ENCODE data around the gene PPP1R3F. TPM values are rescaled to one million over a fixed set of nuclear protein-coding genes. Genes with fewer than 3 reads are reported as not detected.

The PPP1R3F gene
- total RNA-seq, 5 donors from 2014 or later (not counting 1 experiment from before 2014, with no cell fraction given) = 11.7 to 20.8 (median 17.5) TPM

- ChIA-PET POLR2A (no interaction called here), CTCF (no interaction called here)
- H3K9me3 ChIP-seq = no peaks in the 10 kb centered on the region
- H3K4me1 ChIP-seq (ENCODE audit: control insufficient read depth in 1 of 2, extremely low read depth in 1 of 2, insufficient read depth in 2 of 2, low read length in 2 of 2) = peaks cover 0 to 22% of the 10 kb centered on the region in 2 experiments
- DNase-seq (no peak), ATAC-seq (replicated peaks in 1 of 4) (no peak)
- peaks cover 1 to 18% of the 10 kb centered on the region in 2 donors for H3K27me3 Mint-ChIP-seq
- no peak overlapping the region for H3K27ac ChIP-seq (ENCODE audit: low read length)
- 82% methylated on average over 4 of the region's 17 CpGs for WGBS (ENCODE audit: insufficient coverage)
- peaks cover 10 to 18% (median 11%) of the 10 kb centered on the region in 3 donors for H3K4me1 Mint-ChIP-seq
- H3K4me3 ChIP-seq (ENCODE audit: control insufficient read depth in 1 of 2, extremely low read depth in 1 of 2, low read length in 1 of 2) = no peak overlapping the region
- H3K36me3 ChIP-seq (ENCODE audit: control insufficient read depth in 2 of 2, extremely low read depth in 1 of 2, insufficient read depth in 1 of 2, low read length in 1 of 2) = no peaks in the 10 kb centered on the region
- H3K27ac Mint-ChIP-seq = no peak overlapping the region
- H3K9me3 Mint-ChIP-seq = no peaks in the 10 kb centered on the region
- H3K4me3 Mint-ChIP-seq = no peak overlapping the region
- no peaks in the 10 kb centered on the region for H3K36me3 Mint-ChIP-seq
- no peaks in the 10 kb centered on the region for H3K27me3 ChIP-seq (replicated peaks in 1 of 2; ENCODE audit: control insufficient read depth in 2 of 2, extremely low read depth in 1 of 2, insufficient read depth in 2 of 2, low read length in 1 of 2)
Observed at GRCh38 chrX:49228185-49228584, 41.4 kb upstream of the PPP1R3F start.

- CTCF ChIA-PET = interaction anchor here in 1 of 2 donors (1.4 kb wide), 1 partner anchor 40 kb away, joined by 4 read pairs; no protein-coding TSS in a partner anchor
- Mint-ChIP-seq H3K4me3 (peak overlapping the region; percentile 73 to 79 (median 73)), H3K4me1 (peaks cover 11 to 22% (median 14%) of the 10 kb centered on the region in 3 donors), H3K27me3 (peaks cover 0 to 8% of the 10 kb centered on the region in 2 donors), H3K27ac (peak overlapping the region; percentile 87 to 89), H3K36me3 (no peaks in the 10 kb centered on the region), H3K9me3 (no peaks in the 10 kb centered on the region)
- peak overlapping the region; percentile 44 to 45 for H3K4me3 ChIP-seq (ENCODE audit: control insufficient read depth in 1 of 2, extremely low read depth in 1 of 2, low read length in 1 of 2)
- H3K27me3 ChIP-seq (replicated peaks in 1 of 2; ENCODE audit: control insufficient read depth in 2 of 2, extremely low read depth in 1 of 2, insufficient read depth in 2 of 2, low read length in 1 of 2) = no peaks in the 10 kb centered on the region
- peak; percentile 9 to 65 (median 33) for DNase-seq
- no peaks in the 10 kb centered on the region for H3K36me3 ChIP-seq (ENCODE audit: control insufficient read depth in 2 of 2, extremely low read depth in 1 of 2, insufficient read depth in 1 of 2, low read length in 1 of 2)
- ATAC-seq (replicated peaks in 1 of 4) = peak; percentile 54 to 72 (median 68)
- POLR2A ChIA-PET = no interaction called here
- H3K9me3 ChIP-seq = no peaks in the 10 kb centered on the region
- 1% methylated on average over 15 of the region's 44 CpGs for WGBS (ENCODE audit: insufficient coverage)
- peak overlapping the region; percentile 80 for H3K27ac ChIP-seq (ENCODE audit: low read length)
- peaks cover 0 to 25% of the 10 kb centered on the region in 2 experiments for H3K4me1 ChIP-seq (ENCODE audit: control insufficient read depth in 1 of 2, extremely low read depth in 1 of 2, insufficient read depth in 2 of 2, low read length in 2 of 2)
Observed at GRCh38 chrX:49230500-49231232, 38.9 kb upstream of the PPP1R3F start.

- Histone ChIP-seq H3K27ac (ENCODE audit: low read length) (peak overlapping the region; percentile 80), H3K36me3 (ENCODE audit: control insufficient read depth in 2 of 2, extremely low read depth in 1 of 2, insufficient read depth in 1 of 2, low read length in 1 of 2) (no peaks in the 10 kb centered on the region), H3K4me3 (ENCODE audit: control insufficient read depth in 1 of 2, extremely low read depth in 1 of 2, low read length in 1 of 2) (no peak overlapping the region), H3K27me3 (replicated peaks in 1 of 2; ENCODE audit: control insufficient read depth in 2 of 2, extremely low read depth in 1 of 2, insufficient read depth in 2 of 2, low read length in 1 of 2) (no peaks in the 10 kb centered on the region), H3K9me3 (no peaks in the 10 kb centered on the region), H3K4me1 (ENCODE audit: control insufficient read depth in 1 of 2, extremely low read depth in 1 of 2, insufficient read depth in 2 of 2, low read length in 2 of 2) (peaks cover 0 to 33% of the 10 kb centered on the region in 2 experiments)
- WGBS (ENCODE audit: insufficient coverage) = 100% methylated on average over 3 of the region's 10 CpGs
- ChIA-PET POLR2A (no interaction called here), CTCF (no interaction called here)
- Mint-ChIP-seq H3K9me3 (no peaks in the 10 kb centered on the region), H3K27ac (peak overlapping the region; percentile 39 to 48), H3K4me3 (peak overlapping the region; percentile 34 to 73 (median 73)), H3K27me3 (peaks cover 0 to 8% of the 10 kb centered on the region in 2 donors), H3K36me3 (no peaks in the 10 kb centered on the region), H3K4me1 (peaks cover 15 to 25% (median 17%) of the 10 kb centered on the region in 3 donors)
- no peak for DNase-seq
- no peak for ATAC-seq (replicated peaks in 1 of 4)
Observed at GRCh38 chrX:49231333-49232000, 38.1 kb upstream of the PPP1R3F start.

GRCh38 chrX:49232525-49232924 is 37.1 kb upstream of the PPP1R3F start:
- Mint-ChIP-seq H3K4me1 (peaks cover 25 to 36% (median 28%) of the 10 kb centered on the region in 3 donors), H3K36me3 (no peaks in the 10 kb centered on the region), H3K4me3 (no peak overlapping the region), H3K9me3 (no peaks in the 10 kb centered on the region), H3K27me3 (peaks cover 0 to 4% of the 10 kb centered on the region in 2 donors), H3K27ac (no peak overlapping the region)
- H3K27me3 ChIP-seq (replicated peaks in 1 of 2; ENCODE audit: control insufficient read depth in 2 of 2, extremely low read depth in 1 of 2, insufficient read depth in 2 of 2, low read length in 1 of 2) = no peaks in the 10 kb centered on the region
- no peaks in the 10 kb centered on the region for H3K9me3 ChIP-seq
- peaks cover 2 to 44% of the 10 kb centered on the region in 2 experiments for H3K4me1 ChIP-seq (ENCODE audit: control insufficient read depth in 1 of 2, extremely low read depth in 1 of 2, insufficient read depth in 2 of 2, low read length in 2 of 2)
- DNase-seq (no peak), ATAC-seq (replicated peaks in 1 of 4) (no peak)
- ChIA-PET CTCF (no interaction called here), POLR2A (no interaction called here)
- no peaks in the 10 kb centered on the region for H3K36me3 ChIP-seq (ENCODE audit: control insufficient read depth in 2 of 2, extremely low read depth in 1 of 2, insufficient read depth in 1 of 2, low read length in 1 of 2)
- no peak overlapping the region for H3K27ac ChIP-seq (ENCODE audit: low read length)
- 100% methylated on average over 1 of the region's 2 CpGs for WGBS (ENCODE audit: insufficient coverage)
- no peak overlapping the region for H3K4me3 ChIP-seq (ENCODE audit: control insufficient read depth in 1 of 2, extremely low read depth in 1 of 2, low read length in 1 of 2)

GRCh38 chrX:49233176-49233575 is 36.4 kb upstream of the PPP1R3F start, which contains the start of gene CACNA1F:
TSS of gene CACNA1F (minus strand) at chrX:49233340. CDS start at chrX:49233309, 31 bp downstream.
- Mint-ChIP-seq H3K27me3 (peaks cover 0 to 4% of the 10 kb centered on the region in 2 donors), H3K4me1 (peaks cover 26 to 38% (median 28%) of the 10 kb centered on the region in 3 donors), H3K27ac (no peak within 1 kb of the TSS), H3K36me3 (no peaks in the 10 kb centered on the region), H3K4me3 (no peak within 1 kb of the TSS), H3K9me3 (no peaks in the 10 kb centered on the region)
- no CpG with 5 or more reads among the region's 9 CpGs for WGBS (ENCODE audit: insufficient coverage)
- H3K27ac ChIP-seq (ENCODE audit: low read length) = no peak within 1 kb of the TSS
- no peak for ATAC-seq (replicated peaks in 1 of 4)
- no peak within 1 kb of the TSS for H3K4me3 ChIP-seq (ENCODE audit: control insufficient read depth in 1 of 2, extremely low read depth in 1 of 2, low read length in 1 of 2)
- no peaks in the 10 kb centered on the region for H3K27me3 ChIP-seq (replicated peaks in 1 of 2; ENCODE audit: control insufficient read depth in 2 of 2, extremely low read depth in 1 of 2, insufficient read depth in 2 of 2, low read length in 1 of 2)
- no peaks in the 10 kb centered on the region for H3K36me3 ChIP-seq (ENCODE audit: control insufficient read depth in 2 of 2, extremely low read depth in 1 of 2, insufficient read depth in 1 of 2, low read length in 1 of 2)
- no peak for DNase-seq
- ChIA-PET CTCF (no interaction called here), POLR2A (no interaction called here)
- no peaks in the 10 kb centered on the region for H3K9me3 ChIP-seq
- H3K4me1 ChIP-seq (ENCODE audit: control insufficient read depth in 1 of 2, extremely low read depth in 1 of 2, insufficient read depth in 2 of 2, low read length in 2 of 2) = peaks cover 2 to 45% of the 10 kb centered on the region in 2 experiments

- CTCF ChIA-PET = no interaction called here
- H3K4me3 Mint-ChIP-seq = no peak overlapping the region
- ATAC-seq (replicated peaks in 1 of 4) = no peak
Observed at GRCh38 chrX:49233887-49234555, 35.6 kb upstream of the PPP1R3F start.

More at GRCh38 chrX:49233887-49234555, 35.6 kb upstream of the PPP1R3F start:
- H3K4me3 ChIP-seq (ENCODE audit: control insufficient read depth in 1 of 2, extremely low read depth in 1 of 2, low read length in 1 of 2) = no peak overlapping the region
- H3K36me3 ChIP-seq (ENCODE audit: control insufficient read depth in 2 of 2, extremely low read depth in 1 of 2, insufficient read depth in 1 of 2, low read length in 1 of 2) = no peaks in the 10 kb centered on the region
- WGBS (ENCODE audit: insufficient coverage) = 86% methylated on average over 45 of the region's 56 CpGs
- POLR2A ChIA-PET = no interaction called here
- Mint-ChIP-seq H3K27me3 (peaks cover 0 to 4% of the 10 kb centered on the region in 2 donors), H3K4me1 (peaks cover 26 to 41% (median 32%) of the 10 kb centered on the region in 3 donors), H3K27ac (no peak overlapping the region), H3K36me3 (no peaks in the 10 kb centered on the region), H3K9me3 (no peaks in the 10 kb centered on the region)
- H3K27me3 ChIP-seq (replicated peaks in 1 of 2; ENCODE audit: control insufficient read depth in 2 of 2, extremely low read depth in 1 of 2, insufficient read depth in 2 of 2, low read length in 1 of 2) = no peaks in the 10 kb centered on the region
- peaks cover 2 to 49% of the 10 kb centered on the region in 2 experiments for H3K4me1 ChIP-seq (ENCODE audit: control insufficient read depth in 1 of 2, extremely low read depth in 1 of 2, insufficient read depth in 2 of 2, low read length in 2 of 2)
- H3K9me3 ChIP-seq = no peaks in the 10 kb centered on the region
- no peak for DNase-seq
- H3K27ac ChIP-seq (ENCODE audit: low read length) = no peak overlapping the region

Data from T-cell (primary cell).